ENCODE measurements around the gene EMID1.

The EMID1 gene

GRCh38 chr22:29216873-29217666 is 11.4 kb downstream of the EMID1 start:
- ChIA-PET POLR2A (interaction anchor here (0.6 kb wide), 1 partner anchor 128 kb away, joined by 6 read pairs; no protein-coding TSS in a partner anchor), CTCF (interaction anchor here (0.6 to 1.7 kb wide), 2 partner anchors 15 to 29 kb away, joined by 4 to 6 read pairs; no protein-coding TSS in a partner anchor)
- TF ChIP-seq GLIS1 (tag by site-specific recombination; IDR thresholded peaks at IDR 0.05) (peak; percentile 27; the same call in 1 of the 2 replicates), OVOL3 (tag by site-specific recombination; IDR thresholded peaks at IDR 0.05) (no peak), ZNF785 (tag by site-specific recombination; IDR thresholded peaks at IDR 0.05) (no peak), SETDB1 (IDR thresholded peaks at IDR 0.05; ENCODE audit: insufficient read length, low read length) (no peak)
- TF ChIP-seq, protein P1, sequence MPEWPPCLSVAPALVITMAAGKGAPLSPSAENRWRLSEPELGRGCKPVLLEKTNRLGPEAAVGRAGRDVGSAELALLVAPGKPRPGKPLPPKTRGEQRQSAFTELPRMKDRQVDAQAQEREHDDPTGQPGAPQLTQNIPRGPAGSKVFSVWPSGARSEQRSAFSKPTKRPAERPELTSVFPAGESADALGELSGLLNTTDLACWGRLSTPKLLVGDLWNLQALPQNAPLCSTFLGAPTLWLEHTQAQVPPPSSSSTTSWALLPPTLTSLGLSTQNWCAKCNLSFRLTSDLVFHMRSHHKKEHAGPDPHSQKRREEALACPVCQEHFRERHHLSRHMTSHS (tag by site-specific recombination; IDR thresholded peaks at IDR 0.05) = no peak
- Histone ChIP-seq H3K4me1 (ENCODE audit: control insufficient read depth, insufficient read depth, low read length) (no peaks in the 10 kb centered on the region), H3K27ac (ENCODE audit: extremely low read depth, low read depth, low read length) (no peak overlapping the region), H3K36me3 (ENCODE audit: control insufficient read depth in 2 of 2, insufficient read depth in 1 of 2, low read length in 2 of 2) (no peaks in the 10 kb centered on the region), H3K9me3 (ENCODE audit: control insufficient read depth, insufficient read depth, low read depth, low read length) (no peaks in the 10 kb centered on the region), H3K4me3 (ENCODE audit: low read depth, low read length) (no peak overlapping the region)

- CTCF ChIA-PET = interaction anchor here (1.7 kb wide), 1 partner anchor 27 kb away, joined by 6 read pairs; no protein-coding TSS in a partner anchor
- Histone ChIP-seq H3K27ac (ENCODE audit: extremely low read depth, low read depth, low read length) (no peak overlapping the region), H3K4me3 (ENCODE audit: low read depth, low read length) (no peak overlapping the region), H3K9me3 (ENCODE audit: control insufficient read depth, insufficient read depth, low read depth, low read length) (no peaks in the 10 kb centered on the region), H3K4me1 (ENCODE audit: control insufficient read depth, insufficient read depth, low read length) (no peaks in the 10 kb centered on the region), H3K36me3 (ENCODE audit: control insufficient read depth in 2 of 2, insufficient read depth in 1 of 2, low read length in 2 of 2) (no peaks in the 10 kb centered on the region)
- TF ChIP-seq KLF1 (tag by site-specific recombination; IDR thresholded peaks at IDR 0.05) = no peak
- peak; percentile 45; the same call in 1 of the 2 replicates for TF ChIP-seq PRDM10 (tag by site-specific recombination; IDR thresholded peaks at IDR 0.05)
- TF ChIP-seq ZNF138 (tag by site-specific recombination; IDR thresholded peaks at IDR 0.05; ENCODE audit: borderline replicate concordance) = no peak
- TF ChIP-seq ZNF768 (tag by site-specific recombination; IDR thresholded peaks at IDR 0.05) = 0 out of 2 replicates have a peak, but pooled peaks have one; percentile 41
- TF ChIP-seq ZNF548 (tag by site-specific recombination; IDR thresholded peaks at IDR 0.05) = no peak
- no peak for TF ChIP-seq KLF17 (tag by site-specific recombination; IDR thresholded peaks at IDR 0.05)
- TF ChIP-seq ZNF792 (tag by site-specific recombination; IDR thresholded peaks at IDR 0.05) = no peak
- no peak for TF ChIP-seq PRDM1 (tag by site-specific recombination; IDR thresholded peaks at IDR 0.05)
- no peak for TF ChIP-seq ELK4 (IDR thresholded peaks at IDR 0.05; ENCODE audit: borderline replicate concordance, low read depth, low read length)
- TF ChIP-seq PRDM2 (tag by site-specific recombination; IDR thresholded peaks at IDR 0.05; ENCODE audit: borderline replicate concordance) = no peak
- POLR2A ChIA-PET = no interaction called here
These were observed 12.4 kb downstream of the EMID1 start for GRCh38 chr22:29217827-29218757.
